GM19395 (cell line): ENCODE measurements around the gene UQCC3.
"Not testable (repeated sequence)": the region's sequence is repeated elsewhere in the genome, so short reads cannot be mapped to it uniquely, and the experiment has no call there.

Experiments used
- ATAC-seq: cut with Tn5 transposase; IDR thresholded peaks from one replicate; pipeline ENCODE4 v1.9.1; 2021; ENCODE audit warnings: mild to moderate bottlenecking, moderate library complexity; ENCODE audit not compliant: unreplicated experiment

Gene UQCC3

GRCh38 chr11:62671608-62672389, at the start of gene UQCC3, which contains the start of gene LBHD1:
TSS of gene UQCC3 (plus strand) at chr11:62671673. CDS start at chr11:62671746, 73 bp downstream.
TSS of gene LBHD1 (minus strand) at chr11:62672267. CDS start at chr11:62670031, 2,236 bp downstream.
- ATAC-seq: peak; percentile 63

- ATAC-seq: no peak
Observed at GRCh38 chr11:62622476-62623089, 48.9 kb upstream of the UQCC3 start.

- ATAC-seq: no peak
Observed at GRCh38 chr11:62627713-62628112, 43.8 kb upstream of the UQCC3 start.

- no peak for ATAC-seq
Observed at GRCh38 chr11:62632492-62632891, 39.0 kb upstream of the UQCC3 start.

- no peak for ATAC-seq
Observed at GRCh38 chr11:62644220-62644619, 27.3 kb upstream of the UQCC3 start.

GRCh38 chr11:62645671-62645945, 25.9 kb upstream of the UQCC3 start:
- ATAC-seq: no peak

- peak; percentile 89 for ATAC-seq
Observed at GRCh38 chr11:62645946-62646824, 25.3 kb upstream of the UQCC3 start, which contains the start of gene GANAB. TSS of gene GANAB (minus strand) at chr11:62646613. CDS start at chr11:62646599, 14 bp downstream.

- no peak for ATAC-seq
Observed at GRCh38 chr11:62646825-62647608, 24.5 kb upstream of the UQCC3 start.

GRCh38 chr11:62647609-62648005, 23.9 kb upstream of the UQCC3 start:
- no peak for ATAC-seq

- no peak for ATAC-seq
Observed at GRCh38 chr11:62648185-62648966, 23.1 kb upstream of the UQCC3 start.

GRCh38 chr11:62648967-62649364, 22.5 kb upstream of the UQCC3 start:
- ATAC-seq: no peak

- no peak for ATAC-seq
Observed at GRCh38 chr11:62649486-62649885, 22.0 kb upstream of the UQCC3 start.

- ATAC-seq: not testable (repeated sequence)
Observed at GRCh38 chr11:62650283-62650682, 21.2 kb upstream of the UQCC3 start.

GRCh38 chr11:62652161-62653006, 19.1 kb upstream of the UQCC3 start:
- peak; percentile 3 for ATAC-seq

- no peak for ATAC-seq
Observed at GRCh38 chr11:62654297-62654696, 17.2 kb upstream of the UQCC3 start.

- ATAC-seq: no peak
Observed at GRCh38 chr11:62656796-62657429, 14.6 kb upstream of the UQCC3 start.

- peak; percentile 53 for ATAC-seq
Observed at GRCh38 chr11:62664405-62665074, 6.9 kb upstream of the UQCC3 start.

GRCh38 chr11:62665075-62665598, 6.3 kb upstream of the UQCC3 start, which contains the start of the genes C11orf98 and CSKMT:
TSS of gene C11orf98 (minus strand) at chr11:62665210. CDS start at chr11:62665169, 41 bp downstream.
TSS of gene CSKMT (plus strand) at chr11:62665312. CDS start at chr11:62665880, 568 bp downstream.
- peak; percentile 84 for ATAC-seq
